ENCODE data around the gene KLHL30. TPM values are rescaled to one million over a fixed set of nuclear protein-coding genes. Genes with fewer than 3 reads are reported as not detected.

The KLHL30 gene
- total RNA-seq, 1 donor from 2014 or later, result not detected

DNA sequence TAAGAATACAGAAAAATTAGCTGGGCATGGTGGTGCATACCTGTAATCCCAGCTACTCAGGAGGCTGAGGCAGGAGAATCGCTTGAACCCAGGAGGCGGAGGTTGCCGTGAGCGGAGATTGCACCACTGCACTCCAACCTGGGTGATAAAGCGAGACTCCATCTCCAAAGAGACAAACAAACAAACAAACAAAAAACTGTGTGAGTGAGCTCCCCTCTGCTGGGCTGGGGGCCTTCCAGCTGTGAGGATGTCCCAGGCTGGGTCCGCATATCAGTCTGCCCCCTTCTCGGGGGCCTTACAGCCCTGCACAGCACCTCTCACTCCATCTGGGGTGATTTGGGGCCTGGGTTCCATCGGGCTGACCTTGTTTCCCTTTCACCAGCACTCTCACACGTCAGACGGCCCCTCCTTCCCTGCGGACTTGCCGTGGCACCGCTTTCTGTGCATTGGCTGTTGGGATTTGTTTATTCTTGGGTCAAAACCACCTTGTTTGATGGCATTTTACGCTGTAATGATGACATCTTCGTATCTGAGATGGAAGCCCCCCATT, 2.8 kb upstream of the KLHL30 start:
- Mint-ChIP-seq H3K27ac (no peak overlapping the region), H3K36me3 (ENCODE audit: low read depth) (no peaks in the 10 kb centered on the region), H3K4me1 (ENCODE audit: low read depth) (no peaks in the 10 kb centered on the region), H3K27me3 (ENCODE audit: insufficient read depth) (peaks cover 2% of the 10 kb centered on the region), H3K9me3 (no peaks in the 10 kb centered on the region), H3K4me3 (no peak overlapping the region)
- DNase-seq (ENCODE audit: low spot score), result no peak
- intact Hi-C loops (cut with micrococcal nuclease), result loop anchor here (5.0 kb wide), 1 partner anchor 278 kb away; the partner anchor contains the start of gene RAMP1

DNA sequence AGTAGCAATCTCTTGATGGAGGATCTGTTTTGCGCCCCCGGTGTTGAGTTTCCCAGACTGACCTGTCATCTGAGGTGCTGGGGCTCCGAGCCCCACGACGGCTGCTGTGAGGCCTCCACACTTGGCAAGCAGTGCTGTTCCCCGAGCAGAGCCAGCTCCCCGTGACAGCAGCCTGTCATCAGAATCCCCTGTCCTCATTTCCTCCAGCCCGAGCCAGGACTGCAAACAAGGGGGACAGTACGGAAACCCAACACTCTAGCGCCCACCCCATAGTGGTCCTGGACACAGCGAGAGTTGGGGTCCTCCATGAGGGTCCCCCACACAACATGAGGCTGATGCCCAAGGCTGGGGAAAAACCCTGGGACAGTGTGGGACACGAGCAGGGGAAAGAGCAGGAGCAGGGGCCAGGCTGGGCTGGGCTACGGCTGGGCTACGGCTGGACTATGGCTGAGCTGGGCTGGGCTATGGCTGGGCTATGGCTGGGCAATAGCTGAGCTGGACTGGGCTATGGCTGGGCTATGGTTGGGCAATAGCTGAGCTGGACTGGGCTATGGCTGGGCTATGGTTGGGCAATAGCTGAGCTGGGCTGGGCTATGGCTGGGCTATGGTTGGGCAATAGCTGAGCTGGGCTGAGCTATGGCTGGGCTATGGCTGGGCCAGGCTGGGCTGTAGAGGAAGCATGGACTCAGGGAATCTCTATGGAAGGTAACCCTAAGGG, 1.5 kb upstream of the KLHL30 start:
- no peak overlapping the region for H3K27ac Mint-ChIP-seq
- peaks cover 2% of the 10 kb centered on the region for H3K27me3 Mint-ChIP-seq (ENCODE audit: insufficient read depth)
- H3K9me3 Mint-ChIP-seq, result no peaks in the 10 kb centered on the region
- H3K36me3 Mint-ChIP-seq (ENCODE audit: low read depth), result no peaks in the 10 kb centered on the region
- DNase-seq (ENCODE audit: low spot score), result no peak
- intact Hi-C loops (cut with micrococcal nuclease), result loop anchor here (5.0 kb wide), 1 partner anchor 280 kb away; the partner anchor contains the start of gene RAMP1
- H3K4me1 Mint-ChIP-seq (ENCODE audit: low read depth), result peaks cover 5% of the 10 kb centered on the region
- H3K4me3 Mint-ChIP-seq, result no peak overlapping the region

DNA sequence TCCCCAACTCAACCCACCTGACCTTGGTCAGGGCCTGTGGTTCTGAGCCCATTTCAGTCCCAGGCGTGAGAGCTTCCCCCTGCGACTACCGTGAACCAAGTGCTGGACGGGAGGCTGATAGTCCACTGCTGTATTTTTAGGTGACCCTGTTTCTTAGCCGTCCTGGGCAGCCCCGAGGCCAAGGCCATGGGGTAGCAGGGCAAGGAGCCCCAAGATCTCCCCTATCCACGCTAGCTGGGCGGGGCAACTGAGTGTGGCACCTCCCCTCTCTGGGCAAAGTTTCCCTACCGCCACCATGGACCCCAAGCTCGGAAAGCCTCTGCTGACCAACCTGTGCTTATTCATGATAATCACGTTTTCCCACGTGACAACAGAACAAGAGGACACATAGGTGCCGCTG, 583 bp upstream of the KLHL30 start:
- H3K27ac Mint-ChIP-seq, result no peak overlapping the region
- peaks cover 2% of the 10 kb centered on the region for H3K27me3 Mint-ChIP-seq (ENCODE audit: insufficient read depth)
- intact Hi-C loops (cut with micrococcal nuclease), result loop anchor here (5.0 kb wide), 1 partner anchor 281 kb away; the partner anchor contains the start of gene RAMP1
- peaks cover 6% of the 10 kb centered on the region for H3K4me1 Mint-ChIP-seq (ENCODE audit: low read depth)
- no peaks in the 10 kb centered on the region for H3K9me3 Mint-ChIP-seq
- H3K36me3 Mint-ChIP-seq (ENCODE audit: low read depth), result no peaks in the 10 kb centered on the region
- DNase-seq (ENCODE audit: low spot score), result no peak
- no peak overlapping the region for H3K4me3 Mint-ChIP-seq

DNA sequence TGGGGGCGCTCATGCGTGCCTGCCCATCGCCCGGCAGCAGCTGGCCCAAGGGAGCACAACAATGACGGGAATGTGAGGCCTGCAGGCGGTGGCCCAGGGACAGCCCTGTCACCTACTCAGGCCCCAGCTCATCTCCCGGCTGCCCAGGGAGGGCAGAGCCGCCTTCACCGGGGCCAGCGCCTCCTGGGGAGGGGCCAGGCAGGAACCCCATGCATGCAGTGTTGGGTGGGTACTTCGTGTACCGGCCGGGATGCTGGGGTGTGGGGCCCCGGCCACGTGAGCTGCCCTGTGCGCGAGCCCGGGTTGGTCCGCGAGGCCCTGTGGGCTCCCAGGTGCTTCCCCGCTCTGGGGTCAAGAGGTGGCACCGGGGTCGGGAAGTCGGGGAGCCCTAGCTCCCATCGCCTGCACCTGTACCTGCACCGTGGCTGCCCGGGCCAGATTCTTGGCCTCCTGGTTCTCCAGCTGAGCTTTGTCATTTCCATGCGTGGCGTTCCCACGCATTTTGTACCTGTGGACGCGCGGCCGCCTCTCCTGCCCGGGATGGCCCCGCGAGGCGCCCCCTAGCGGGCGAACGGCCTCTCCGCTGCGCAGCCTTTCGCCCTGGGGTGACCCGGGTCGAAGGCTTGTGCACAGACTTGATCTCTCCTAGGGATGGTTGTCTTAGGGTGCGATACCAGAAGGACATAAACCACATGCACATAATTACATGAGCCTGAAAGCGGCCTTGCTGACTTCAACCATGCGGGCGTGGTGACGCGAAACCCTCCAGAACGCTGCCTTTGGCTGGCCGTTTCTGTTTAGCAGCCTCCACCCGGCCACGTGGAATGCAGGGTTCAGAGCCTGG, 950 bp downstream of the KLHL30 start:
- no peaks in the 10 kb centered on the region for H3K9me3 Mint-ChIP-seq
- H3K4me1 Mint-ChIP-seq (ENCODE audit: low read depth), result peaks cover 6% of the 10 kb centered on the region
- no peak overlapping the region for H3K4me3 Mint-ChIP-seq
- H3K27ac Mint-ChIP-seq, result no peak overlapping the region
- intact Hi-C loops (cut with micrococcal nuclease), result loop anchor here (1.0 to 5.0 kb wide), 2 partner anchors 171 to 282 kb away; partner anchors contain the start of gene RAMP1
- H3K27me3 Mint-ChIP-seq (ENCODE audit: insufficient read depth), result peaks cover 2% of the 10 kb centered on the region
- no peak for DNase-seq (ENCODE audit: low spot score)
- H3K36me3 Mint-ChIP-seq (ENCODE audit: low read depth), result no peaks in the 10 kb centered on the region

DNA sequence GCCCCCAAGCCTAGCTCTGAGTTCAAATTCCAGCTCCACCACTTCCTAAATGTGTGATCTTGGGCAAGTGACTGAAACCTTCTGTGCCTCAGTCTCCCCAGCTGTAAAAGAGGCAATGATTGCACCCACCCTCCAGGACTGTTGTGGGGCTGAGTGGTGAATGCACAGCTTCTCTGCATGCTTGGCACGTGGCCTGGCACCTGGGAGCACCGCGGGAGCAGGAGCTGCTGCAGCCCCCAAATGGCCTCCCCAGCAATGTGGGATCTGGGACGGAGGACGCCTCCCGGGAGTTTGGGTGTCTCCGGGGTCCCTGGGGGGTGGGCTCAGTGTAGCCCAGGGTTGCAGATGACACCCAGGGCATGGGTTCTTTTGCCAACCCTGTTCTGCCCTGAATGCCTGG, 1.6 kb downstream of the KLHL30 start:
- intact Hi-C loops (cut with micrococcal nuclease), result no loop called here
- H3K36me3 Mint-ChIP-seq (ENCODE audit: low read depth), result no peaks in the 10 kb centered on the region
- no peaks in the 10 kb centered on the region for H3K9me3 Mint-ChIP-seq
- H3K4me3 Mint-ChIP-seq, result no peak overlapping the region
- DNase-seq (ENCODE audit: low spot score), result no peak
- peaks cover 6% of the 10 kb centered on the region for H3K4me1 Mint-ChIP-seq (ENCODE audit: low read depth)
- peaks cover 2% of the 10 kb centered on the region for H3K27me3 Mint-ChIP-seq (ENCODE audit: insufficient read depth)
- H3K27ac Mint-ChIP-seq, result no peak overlapping the region

DNA sequence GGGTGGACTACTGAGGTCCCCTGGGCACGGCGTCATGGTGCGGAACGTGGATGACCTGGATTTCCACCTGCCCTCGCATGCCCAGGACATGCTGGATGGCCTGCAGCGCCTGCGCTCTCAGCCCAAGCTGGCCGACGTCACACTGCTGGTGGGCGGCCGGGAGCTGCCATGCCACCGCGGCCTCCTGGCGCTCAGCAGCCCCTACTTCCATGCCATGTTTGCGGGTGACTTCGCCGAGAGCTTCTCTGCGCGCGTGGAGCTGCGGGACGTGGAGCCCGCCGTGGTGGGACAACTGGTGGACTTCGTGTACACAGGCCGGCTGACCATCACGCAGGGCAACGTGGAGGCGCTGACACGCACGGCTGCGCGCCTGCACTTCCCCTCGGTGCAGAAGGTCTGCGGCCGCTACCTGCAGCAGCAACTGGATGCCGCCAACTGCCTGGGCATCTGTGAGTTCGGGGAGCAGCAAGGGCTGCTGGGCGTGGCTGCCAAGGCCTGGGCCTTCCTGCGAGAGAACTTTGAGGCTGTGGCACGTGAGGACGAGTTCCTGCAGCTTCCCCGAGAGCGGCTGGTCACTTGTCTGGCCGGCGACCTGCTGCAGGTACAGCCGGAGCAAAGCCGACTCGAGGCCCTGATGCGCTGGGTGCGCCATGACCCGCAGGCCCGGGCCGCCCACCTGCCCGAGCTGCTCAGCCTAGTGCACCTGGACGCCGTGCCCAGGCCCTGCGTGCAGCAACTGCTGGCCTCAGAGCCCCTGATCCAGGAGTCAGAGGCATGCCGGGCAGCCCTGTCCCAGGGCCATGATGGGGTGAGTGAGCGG, 2.5 kb downstream of the KLHL30 start:
- no peak for DNase-seq (ENCODE audit: low spot score)

DNA sequence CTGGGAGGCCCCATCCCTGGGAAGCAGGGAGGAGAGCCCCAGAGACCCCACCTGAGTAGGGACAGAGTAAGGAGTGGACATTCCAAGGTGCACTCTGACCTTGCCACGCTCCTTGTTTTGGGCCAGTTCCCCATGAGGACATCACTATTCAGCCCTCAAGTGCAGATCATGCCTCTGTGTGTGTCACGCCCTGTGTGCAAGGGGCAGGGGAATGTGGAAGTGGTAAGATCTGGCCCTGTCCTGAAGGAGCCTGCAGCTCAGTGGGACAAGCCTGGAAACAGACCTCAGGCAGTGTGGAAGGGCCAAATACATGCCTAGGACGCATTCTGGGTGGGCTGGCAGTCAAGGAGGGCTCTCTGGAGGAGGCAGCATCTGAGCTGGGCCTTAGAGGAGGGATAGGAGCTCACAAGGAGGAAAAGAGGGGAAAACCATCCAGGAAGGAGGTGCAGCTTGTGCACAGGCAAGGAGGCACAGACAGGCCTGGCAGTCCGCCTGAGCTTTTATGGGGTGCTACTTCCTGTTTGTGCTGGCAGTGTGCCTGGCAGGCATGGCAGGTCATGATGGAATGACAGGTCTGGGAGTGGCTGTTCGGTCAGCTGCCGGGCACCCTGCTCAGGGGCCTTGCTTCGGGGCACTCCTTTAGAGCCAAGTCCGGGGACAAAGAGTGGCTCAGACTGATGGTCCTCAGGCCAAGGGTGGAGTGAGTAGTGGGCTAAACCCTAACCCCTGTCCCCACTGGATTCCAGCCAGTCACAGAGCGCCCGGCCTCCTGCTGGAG, 3.3 kb downstream of the KLHL30 start:
- DNase-seq (ENCODE audit: low spot score), result no peak
- peaks cover 6% of the 10 kb centered on the region for H3K4me1 Mint-ChIP-seq (ENCODE audit: low read depth)
- no peaks in the 10 kb centered on the region for H3K9me3 Mint-ChIP-seq
- no peak overlapping the region for H3K4me3 Mint-ChIP-seq
- H3K27me3 Mint-ChIP-seq (ENCODE audit: insufficient read depth), result no peaks in the 10 kb centered on the region
- H3K36me3 Mint-ChIP-seq (ENCODE audit: low read depth), result no peaks in the 10 kb centered on the region
- intact Hi-C loops (cut with micrococcal nuclease), result no loop called here
- H3K27ac Mint-ChIP-seq, result no peak overlapping the region

More for the DNA sequence above, 2.5 kb downstream of the KLHL30 start:
- no peaks in the 10 kb centered on the region for H3K36me3 Mint-ChIP-seq (ENCODE audit: low read depth)
- peaks cover 6% of the 10 kb centered on the region for H3K4me1 Mint-ChIP-seq (ENCODE audit: low read depth)
- peaks cover 2% of the 10 kb centered on the region for H3K27me3 Mint-ChIP-seq (ENCODE audit: insufficient read depth)
- intact Hi-C loops (cut with micrococcal nuclease), result no loop called here
- no peaks in the 10 kb centered on the region for H3K9me3 Mint-ChIP-seq
- H3K4me3 Mint-ChIP-seq, result no peak overlapping the region
- H3K27ac Mint-ChIP-seq, result no peak overlapping the region

DNA sequence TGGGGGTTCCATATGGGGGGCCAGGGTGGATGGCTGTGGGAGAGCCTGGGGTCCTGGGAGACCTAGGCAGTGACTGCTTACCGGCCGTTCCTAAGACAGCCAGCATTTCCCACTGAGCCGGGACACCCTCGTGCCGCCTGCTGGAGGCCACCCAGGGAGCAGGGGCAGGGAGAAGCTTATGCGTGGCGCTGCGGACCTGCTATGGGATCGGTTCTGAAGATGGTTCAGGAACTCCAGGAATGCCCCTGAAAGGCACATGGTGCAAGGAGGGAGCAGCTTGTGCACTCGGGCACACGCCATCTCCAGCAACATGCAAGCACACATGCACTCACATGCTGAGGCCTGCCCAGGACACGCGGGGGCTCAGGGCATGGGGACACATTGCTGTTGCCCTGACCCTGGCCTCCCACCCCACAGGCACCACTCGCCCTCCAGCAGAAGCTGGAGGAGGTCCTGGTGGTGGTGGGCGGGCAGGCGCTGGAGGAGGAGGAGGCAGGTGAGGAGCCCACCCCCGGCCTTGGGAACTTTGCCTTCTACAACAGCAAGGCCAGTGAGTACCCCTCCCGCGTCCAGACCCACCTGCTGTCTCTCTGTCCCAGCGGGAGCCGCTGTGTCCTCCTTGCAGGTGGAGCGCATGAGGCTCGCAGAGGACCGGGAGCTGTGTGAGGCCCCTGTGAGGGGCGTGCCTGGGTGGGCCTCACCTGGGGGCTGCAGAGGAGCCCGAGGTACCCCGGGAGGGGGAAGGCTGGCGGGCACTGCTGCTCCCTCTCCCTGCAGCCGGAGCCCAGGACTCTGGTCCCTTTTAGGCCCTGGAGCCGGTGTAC, 4.1 kb downstream of the KLHL30 start:
- no peak overlapping the region for H3K27ac Mint-ChIP-seq
- H3K9me3 Mint-ChIP-seq, result no peaks in the 10 kb centered on the region
- H3K4me1 Mint-ChIP-seq (ENCODE audit: low read depth), result peaks cover 6% of the 10 kb centered on the region
- intact Hi-C loops (cut with micrococcal nuclease), result no loop called here
- no peak overlapping the region for H3K4me3 Mint-ChIP-seq
- no peaks in the 10 kb centered on the region for H3K36me3 Mint-ChIP-seq (ENCODE audit: low read depth)
- no peak for DNase-seq (ENCODE audit: low spot score)
- H3K27me3 Mint-ChIP-seq (ENCODE audit: insufficient read depth), result no peaks in the 10 kb centered on the region

DNA sequence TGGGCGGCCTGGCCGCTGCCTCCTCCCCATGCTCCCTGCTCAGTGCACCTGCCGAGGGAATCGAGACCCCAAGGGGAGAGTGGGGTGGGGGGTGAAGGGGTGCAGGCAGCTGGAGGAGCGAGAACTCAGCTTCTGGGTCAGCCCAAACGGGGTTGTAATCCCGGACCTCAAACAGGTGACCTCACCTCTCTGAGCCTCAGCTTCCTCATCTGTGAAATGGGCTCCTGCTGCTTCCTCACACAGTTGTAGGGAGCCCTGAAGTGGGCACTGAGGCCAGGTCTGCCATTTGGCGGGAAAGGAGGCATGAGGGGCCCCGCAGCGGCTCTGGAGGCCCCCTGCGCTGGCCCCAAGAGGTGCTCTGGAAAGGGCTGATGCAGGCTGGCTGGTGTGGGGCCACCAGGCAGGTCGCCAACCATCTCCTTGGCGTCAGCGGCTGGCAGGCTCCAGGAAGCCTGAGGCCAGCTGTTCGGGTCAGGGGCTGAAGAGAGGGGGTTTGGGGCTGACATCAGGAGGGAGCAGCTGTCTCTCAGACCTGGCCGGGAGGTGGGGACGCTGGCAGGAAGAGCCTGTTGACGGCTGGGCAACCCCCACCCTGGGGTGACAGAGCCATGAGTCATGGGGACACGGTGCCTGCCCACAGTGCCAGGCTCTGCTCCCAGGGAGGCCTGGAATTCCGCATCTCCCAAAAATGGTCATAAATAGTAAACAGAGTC, 4.9 kb downstream of the KLHL30 start:
- no peak for DNase-seq (ENCODE audit: low spot score)
- H3K27ac Mint-ChIP-seq, result no peak overlapping the region
- intact Hi-C loops (cut with micrococcal nuclease), result no loop called here

DNA sequence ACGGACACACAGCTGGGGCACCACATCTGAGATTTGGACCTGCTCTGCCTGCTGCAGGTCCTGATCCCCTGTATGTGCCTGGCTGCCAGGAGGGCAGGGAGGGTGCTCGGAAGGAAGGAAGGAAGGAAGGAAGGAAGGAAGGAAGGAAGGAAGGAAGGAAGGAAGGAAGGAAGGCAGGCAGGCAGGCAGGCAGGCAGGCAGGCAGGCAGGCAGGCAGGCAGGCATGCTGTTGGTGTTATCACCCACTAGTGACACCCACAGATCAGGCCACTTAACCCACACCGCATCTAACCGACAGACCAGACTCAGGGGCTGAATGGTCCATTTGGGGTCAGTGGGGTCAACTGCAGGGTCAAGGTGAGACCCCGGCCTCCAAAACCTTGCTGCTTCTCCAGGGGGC, 5.8 kb downstream of the KLHL30 start:
- intact Hi-C loops (cut with micrococcal nuclease), result no loop called here

More for the DNA sequence above, 4.9 kb downstream of the KLHL30 start:
- H3K4me1 Mint-ChIP-seq (ENCODE audit: low read depth), result peaks cover 6% of the 10 kb centered on the region
- H3K36me3 Mint-ChIP-seq (ENCODE audit: low read depth), result no peaks in the 10 kb centered on the region
- no peaks in the 10 kb centered on the region for H3K9me3 Mint-ChIP-seq
- H3K27me3 Mint-ChIP-seq (ENCODE audit: insufficient read depth), result no peaks in the 10 kb centered on the region
- H3K4me3 Mint-ChIP-seq, result no peak overlapping the region

DNA sequence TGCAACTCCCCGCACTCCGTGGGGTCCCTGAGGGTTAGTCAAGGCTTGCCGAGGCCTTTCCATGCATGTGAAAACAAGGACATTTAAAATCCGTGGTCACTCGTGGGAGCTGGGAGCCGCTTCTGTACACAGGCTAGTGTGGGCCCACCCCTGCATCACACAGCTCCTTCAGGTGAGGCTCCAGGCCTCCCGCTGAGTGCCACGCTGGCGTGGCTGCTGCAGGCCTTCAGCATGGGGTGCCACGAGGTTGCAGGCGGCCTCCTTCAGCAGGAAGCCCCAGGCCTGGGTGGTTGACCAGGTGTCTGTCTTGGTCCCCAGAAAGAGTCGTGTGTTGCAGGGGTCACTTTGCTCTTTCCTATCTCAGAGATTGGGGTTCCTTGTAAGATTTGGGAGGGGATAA, 6.6 kb downstream of the KLHL30 start:
- H3K27me3 Mint-ChIP-seq (ENCODE audit: insufficient read depth), result no peaks in the 10 kb centered on the region
- no peak overlapping the region for H3K4me3 Mint-ChIP-seq
- intact Hi-C loops (cut with micrococcal nuclease), result no loop called here
- H3K4me1 Mint-ChIP-seq (ENCODE audit: low read depth), result peaks cover 6% of the 10 kb centered on the region
- H3K27ac Mint-ChIP-seq, result no peak overlapping the region
- H3K9me3 Mint-ChIP-seq, result no peaks in the 10 kb centered on the region
- no peaks in the 10 kb centered on the region for H3K36me3 Mint-ChIP-seq (ENCODE audit: low read depth)
- no peak for DNase-seq (ENCODE audit: low spot score)

More for the DNA sequence above, 5.8 kb downstream of the KLHL30 start:
- H3K27ac Mint-ChIP-seq, result no peak overlapping the region
- no peak for DNase-seq (ENCODE audit: low spot score)
- H3K27me3 Mint-ChIP-seq (ENCODE audit: insufficient read depth), result no peaks in the 10 kb centered on the region
- peaks cover 6% of the 10 kb centered on the region for H3K4me1 Mint-ChIP-seq (ENCODE audit: low read depth)
- no peaks in the 10 kb centered on the region for H3K9me3 Mint-ChIP-seq
- H3K36me3 Mint-ChIP-seq (ENCODE audit: low read depth), result no peaks in the 10 kb centered on the region
- H3K4me3 Mint-ChIP-seq, result no peak overlapping the region
